ENCODE results near the gene PAM. TPM values are rescaled to one million over a fixed set of nuclear protein-coding genes. Genes with fewer than 3 reads are reported as not detected.
"Not testable (repeated sequence)": the region's sequence is repeated elsewhere in the genome, so short reads cannot be mapped to it uniquely, and the experiment has no call there.

The PAM gene
- total and polyA plus RNA-seq, 3 donors from 2014 or later, result 65.5 to 92.5 (median 77.5) TPM

DNA sequence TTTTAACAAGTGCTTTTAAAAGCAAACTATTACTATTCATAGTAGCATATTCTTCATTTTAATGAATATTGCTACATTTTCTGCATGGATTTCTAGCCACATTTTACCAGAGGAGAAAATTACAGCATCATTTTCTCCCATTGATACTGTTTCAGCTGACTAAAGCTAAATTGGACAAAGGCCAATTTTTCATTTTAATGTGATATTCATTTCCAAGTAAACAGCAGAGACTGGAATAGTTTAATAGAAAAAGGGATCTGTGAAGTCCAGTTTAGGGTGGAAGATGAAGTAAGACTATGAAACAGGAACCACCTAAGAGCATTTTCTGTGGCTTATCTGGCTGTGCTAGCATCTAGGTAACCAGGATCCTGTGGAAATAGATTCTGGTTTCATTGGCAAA, 236.7 kb downstream of the PAM start:
- Histone ChIP-seq H3K36me3 (ENCODE audit: low read depth, missing control alignments) (no peaks in the 10 kb centered on the region), H3K27me3 (no peaks in the 10 kb centered on the region), H3K4me3 (no peak overlapping the region), H3K4me1 (no peaks in the 10 kb centered on the region), H3K27ac (no peak overlapping the region), H3K9me3 (no peaks in the 10 kb centered on the region)
- intact Hi-C loops (cut with DNase I; ENCODE audit: low total_unique reads), result no loop called here
- no peak for TF ChIP-seq POLR2A (IDR thresholded peaks at IDR 0.05)
- TF ChIP-seq, protein P1, sequence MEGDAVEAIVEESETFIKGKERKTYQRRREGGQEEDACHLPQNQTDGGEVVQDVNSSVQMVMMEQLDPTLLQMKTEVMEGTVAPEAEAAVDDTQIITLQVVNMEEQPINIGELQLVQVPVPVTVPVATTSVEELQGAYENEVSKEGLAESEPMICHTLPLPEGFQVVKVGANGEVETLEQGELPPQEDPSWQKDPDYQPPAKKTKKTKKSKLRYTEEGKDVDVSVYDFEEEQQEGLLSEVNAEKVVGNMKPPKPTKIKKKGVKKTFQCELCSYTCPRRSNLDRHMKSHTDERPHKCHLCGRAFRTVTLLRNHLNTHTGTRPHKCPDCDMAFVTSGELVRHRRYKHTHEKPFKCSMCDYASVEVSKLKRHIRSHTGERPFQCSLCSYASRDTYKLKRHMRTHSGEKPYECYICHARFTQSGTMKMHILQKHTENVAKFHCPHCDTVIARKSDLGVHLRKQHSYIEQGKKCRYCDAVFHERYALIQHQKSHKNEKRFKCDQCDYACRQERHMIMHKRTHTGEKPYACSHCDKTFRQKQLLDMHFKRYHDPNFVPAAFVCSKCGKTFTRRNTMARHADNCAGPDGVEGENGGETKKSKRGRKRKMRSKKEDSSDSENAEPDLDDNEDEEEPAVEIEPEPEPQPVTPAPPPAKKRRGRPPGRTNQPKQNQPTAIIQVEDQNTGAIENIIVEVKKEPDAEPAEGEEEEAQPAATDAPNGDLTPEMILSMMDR (IDR thresholded peaks at IDR 0.05), result no peak
- DNase-seq, result no peak

DNA sequence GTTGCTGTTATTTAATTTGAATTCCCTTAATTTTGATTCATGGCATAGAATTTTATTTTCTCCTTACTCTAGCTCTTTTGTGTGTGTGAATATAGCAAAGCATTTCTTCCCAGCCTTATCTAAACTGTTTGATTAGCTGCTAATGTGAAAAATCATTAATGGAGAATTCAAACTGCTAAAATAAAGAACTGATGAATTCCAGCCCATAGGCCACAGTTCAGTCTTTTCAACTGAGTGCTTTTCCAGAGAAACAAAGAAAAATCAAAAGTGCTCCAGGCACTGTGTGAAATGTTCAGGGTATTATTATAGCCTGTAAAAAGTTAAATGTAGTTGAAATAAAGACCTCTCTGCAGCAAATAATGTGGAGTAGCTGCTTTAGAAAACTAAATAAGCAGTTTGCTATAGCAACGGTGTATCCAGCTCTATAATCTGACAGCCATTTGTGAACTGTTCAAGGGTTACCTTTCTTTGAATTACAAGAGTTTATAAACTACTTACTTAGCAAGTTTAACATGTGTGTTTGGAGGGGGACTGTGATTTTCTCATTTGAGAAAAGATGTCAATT, 241.0 kb downstream of the PAM start:
- intact Hi-C loops (cut with DNase I; ENCODE audit: low total_unique reads), result no loop called here
- no peaks in the 10 kb centered on the region for H3K4me1 ChIP-seq
- WGBS, 2 donors, result 96% methylated on average over 1 of the region's 1 CpG
- no peaks in the 10 kb centered on the region for H3K36me3 ChIP-seq (ENCODE audit: low read depth, missing control alignments)
- no peaks in the 10 kb centered on the region for H3K9me3 ChIP-seq
- no peak for DNase-seq
- TF ChIP-seq, protein P1 (IDR thresholded peaks at IDR 0.05), result no peak
- no peak for TF ChIP-seq POLR2A (IDR thresholded peaks at IDR 0.05)
- H3K27me3 ChIP-seq, result no peaks in the 10 kb centered on the region
- no peak overlapping the region for H3K27ac ChIP-seq
- no peak overlapping the region for H3K4me3 ChIP-seq

DNA sequence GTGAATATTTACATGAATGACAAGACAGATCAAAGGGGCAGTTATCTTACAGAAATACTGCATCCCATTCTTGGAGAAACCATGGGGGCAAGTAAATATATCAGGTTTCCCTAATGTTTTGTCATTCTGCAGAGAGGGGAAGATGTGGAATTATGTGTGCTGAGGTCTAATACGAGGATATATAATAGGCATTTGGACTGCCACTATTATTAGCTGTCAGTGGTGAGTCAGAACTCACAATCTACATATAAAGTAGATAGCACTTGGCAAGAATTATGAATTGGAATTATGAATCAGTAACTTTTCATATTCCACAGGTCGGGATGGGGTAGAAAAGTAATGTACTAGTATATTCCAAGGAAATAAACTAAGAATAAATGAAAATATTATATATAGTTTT, 243.1 kb downstream of the PAM start:
- intact Hi-C loops (cut with DNase I; ENCODE audit: low total_unique reads), result no loop called here
- no peak for TF ChIP-seq POLR2A (IDR thresholded peaks at IDR 0.05)
- TF ChIP-seq, protein P1 (IDR thresholded peaks at IDR 0.05), result no peak
- WGBS, 2 donors, result 62 to 66% methylated on average over 2 of the region's 2 CpGs

DNA sequence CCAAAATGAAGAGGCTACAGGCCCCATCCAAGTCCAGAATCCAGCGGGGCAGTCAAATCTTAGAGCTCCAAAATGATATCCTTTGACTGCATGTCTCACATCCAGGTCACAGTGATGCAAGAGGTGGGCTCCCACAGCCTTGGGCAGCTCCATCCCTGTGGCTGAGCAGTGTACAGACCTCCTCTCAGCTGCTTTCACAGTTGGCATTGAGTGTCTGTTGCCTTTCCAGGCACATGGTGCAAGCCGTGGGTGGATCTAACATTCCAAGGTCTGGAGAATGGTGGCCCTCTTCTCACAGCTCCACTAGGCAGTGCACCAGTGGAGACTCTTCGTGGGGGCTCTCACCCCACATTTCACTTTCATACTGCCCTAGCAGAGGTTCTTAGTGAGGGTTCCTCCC, 244.1 kb downstream of the PAM start:
- TF ChIP-seq POLR2A (IDR thresholded peaks at IDR 0.05), result no peak
- TF ChIP-seq, protein P1 (IDR thresholded peaks at IDR 0.05), result no peak
- no peaks in the 10 kb centered on the region for H3K36me3 ChIP-seq (ENCODE audit: low read depth, missing control alignments)
- intact Hi-C loops (cut with DNase I; ENCODE audit: low total_unique reads), result no loop called here
- no peaks in the 10 kb centered on the region for H3K4me1 ChIP-seq
- no peak for DNase-seq
- H3K4me3 ChIP-seq, result no peak overlapping the region
- no peak overlapping the region for H3K27ac ChIP-seq
- 94 to 98% methylated on average over 3 of the region's 3 CpGs for WGBS, 2 donors
- H3K27me3 ChIP-seq, result no peaks in the 10 kb centered on the region
- H3K9me3 ChIP-seq, result no peaks in the 10 kb centered on the region

More for the DNA sequence above, 243.1 kb downstream of the PAM start:
- H3K4me3 ChIP-seq, result no peak overlapping the region
- no peaks in the 10 kb centered on the region for H3K4me1 ChIP-seq
- DNase-seq, result no peak
- H3K36me3 ChIP-seq (ENCODE audit: low read depth, missing control alignments), result no peaks in the 10 kb centered on the region
- no peaks in the 10 kb centered on the region for H3K27me3 ChIP-seq
- H3K9me3 ChIP-seq, result no peaks in the 10 kb centered on the region
- H3K27ac ChIP-seq, result no peak overlapping the region

DNA sequence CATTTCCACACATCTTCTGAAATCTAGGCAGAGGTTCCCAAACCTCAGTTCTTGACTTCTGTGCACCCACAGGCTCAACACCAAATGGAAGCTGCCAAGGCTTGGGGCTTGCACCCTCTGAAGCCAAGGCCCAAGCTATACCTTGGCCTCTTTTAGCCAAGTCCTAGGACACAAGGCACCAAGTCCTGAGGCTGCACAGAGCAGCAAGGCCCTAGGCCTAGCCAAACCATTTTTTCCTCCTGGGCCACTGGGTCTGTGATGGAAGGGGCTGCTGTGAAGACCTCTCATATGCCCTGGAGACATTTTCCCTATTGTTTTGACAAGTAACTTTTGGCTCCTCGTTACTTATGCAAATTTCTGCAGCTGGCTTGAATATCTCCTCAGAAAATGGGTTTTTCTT, 244.5 kb downstream of the PAM start:
- H3K9me3 ChIP-seq; H3K4me3 ChIP-seq; H3K4me1 ChIP-seq; H3K36me3 ChIP-seq (ENCODE audit: low read depth, missing control alignments); H3K27ac ChIP-seq; DNase-seq; intact Hi-C loops (cut with DNase I; ENCODE audit: low total_unique reads); H3K27me3 ChIP-seq: not testable (repeated sequence)
- 86 to 100% methylated on average over 1 of the region's 1 CpG for WGBS, 2 donors

Data from testis (tissue), 3 donors.